NCI-H2227 (cell line): ENCODE results near the gene GULP1.

Experiments
- DNase-seq: peaks from one replicate; lab custom pipeline; 2025; ENCODE audit not compliant: unreplicated experiment; lab: John Stamatoyannopoulos, UW

GULP1 gene

DNA sequence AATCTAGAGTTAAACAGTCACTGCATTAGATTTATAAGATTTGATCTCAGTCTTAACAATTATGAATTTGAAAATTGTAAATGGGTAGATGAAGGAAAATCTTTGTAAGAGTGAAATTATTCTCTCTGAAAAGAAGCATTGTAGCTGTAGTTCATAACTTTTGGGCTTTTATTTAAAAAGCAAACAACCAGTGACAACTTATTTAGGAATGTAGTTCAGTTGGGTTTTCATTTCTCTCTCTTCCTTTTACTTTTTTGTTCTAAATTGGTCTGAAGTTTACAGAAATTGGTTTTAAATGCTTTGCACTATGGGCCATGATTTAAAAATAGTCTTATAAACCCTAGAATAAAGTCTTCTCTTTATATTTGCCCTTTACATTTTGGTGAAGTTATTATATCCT lies 296.6 kb downstream of the GULP1 start:
- DNase-seq, result no peak

- DNase-seq, result no peak
Observed at GRCh38 chr2:188596054-188596453, 304.4 kb downstream of the GULP1 start.

DNA sequence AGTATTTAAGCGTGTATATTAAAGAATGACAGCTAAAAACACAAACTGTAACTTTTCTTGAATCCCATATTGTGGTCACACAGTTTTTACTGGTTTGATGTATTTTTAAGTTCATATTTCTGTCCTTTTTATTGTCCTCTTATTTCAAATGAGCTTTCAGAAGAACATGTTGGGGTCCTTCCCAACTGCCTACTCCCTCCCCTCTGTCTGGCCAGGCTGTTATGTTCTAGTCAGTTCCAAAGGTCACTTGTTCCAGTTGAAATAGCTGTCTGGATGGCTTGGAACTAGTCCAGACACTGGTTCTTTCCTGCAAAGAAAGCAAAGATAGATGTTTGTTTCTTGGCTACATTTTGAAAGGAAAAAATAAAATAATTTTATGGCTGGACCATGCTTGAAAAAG lies 306.9 kb downstream of the GULP1 start:
- no peak for DNase-seq

DNA sequence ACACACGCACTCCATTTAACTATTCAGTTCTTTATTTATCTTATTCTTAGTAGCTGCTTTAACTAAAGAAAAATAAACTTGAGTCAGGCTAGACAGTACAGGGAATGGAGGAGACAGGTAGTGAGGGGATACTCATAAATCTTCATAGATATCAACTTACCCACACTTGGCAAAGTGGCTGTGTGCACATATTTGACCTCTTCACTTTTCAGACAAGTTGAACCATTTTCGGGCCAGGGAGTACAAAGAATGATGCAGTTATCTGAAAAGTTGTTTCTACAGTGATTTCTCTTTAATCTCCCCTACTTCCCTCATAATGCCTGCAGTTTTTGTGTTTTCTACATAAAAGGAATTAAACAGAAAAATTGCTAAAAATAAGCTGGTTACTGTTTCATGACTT lies 307.5 kb downstream of the GULP1 start:
- DNase-seq, result no peak

DNA sequence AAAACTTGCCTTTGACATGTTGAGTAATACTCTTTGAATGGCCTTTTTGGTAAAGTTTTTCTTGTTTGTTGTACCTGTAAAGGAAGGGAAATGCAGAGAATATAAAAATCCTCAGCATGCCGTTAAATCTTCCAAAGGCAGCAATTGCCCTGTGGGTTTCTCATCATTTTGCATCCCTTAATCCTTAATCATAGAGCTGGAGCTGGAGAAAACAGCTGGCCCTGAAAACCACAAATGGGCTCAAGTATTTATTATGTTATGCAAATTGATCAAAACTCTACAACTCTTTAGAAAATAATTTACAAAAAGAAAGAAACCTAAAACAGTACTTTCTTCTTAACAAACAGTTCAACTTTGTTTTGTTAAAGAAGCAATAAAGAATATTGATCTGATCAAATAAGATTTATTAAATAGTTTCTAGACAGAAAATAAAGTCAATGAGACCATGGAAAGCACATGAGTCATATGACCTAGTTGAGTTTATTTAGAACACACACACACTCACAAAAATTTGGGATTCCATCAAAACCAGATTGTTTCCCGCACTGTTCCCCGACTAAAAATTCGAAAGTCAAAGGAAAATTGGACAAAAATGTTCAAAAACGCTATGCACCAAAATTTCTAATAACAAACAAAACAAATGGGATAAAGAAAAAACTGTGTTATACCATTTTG lies 309.0 kb downstream of the GULP1 start:
- DNase-seq, result no peak

DNA sequence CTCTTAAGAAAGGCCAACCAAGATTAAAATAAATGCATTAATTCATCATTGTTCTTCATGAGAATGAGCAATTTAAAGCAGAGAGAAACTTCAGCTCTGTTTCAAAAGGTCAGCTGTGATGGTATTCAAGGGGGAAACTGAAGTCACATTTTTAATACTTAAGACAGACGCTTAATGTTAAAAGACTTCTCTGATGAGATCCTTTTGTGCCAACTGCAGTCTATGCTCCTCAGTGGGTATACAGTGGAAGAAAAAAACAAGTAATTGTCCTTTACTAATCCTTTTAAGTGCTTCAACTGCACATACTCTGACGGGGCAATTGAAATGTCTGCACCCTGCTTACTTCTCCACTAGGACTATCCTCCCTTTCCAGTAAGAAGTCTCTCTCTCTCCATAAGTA lies 309.7 kb downstream of the GULP1 start:
- DNase-seq, result no peak

DNA sequence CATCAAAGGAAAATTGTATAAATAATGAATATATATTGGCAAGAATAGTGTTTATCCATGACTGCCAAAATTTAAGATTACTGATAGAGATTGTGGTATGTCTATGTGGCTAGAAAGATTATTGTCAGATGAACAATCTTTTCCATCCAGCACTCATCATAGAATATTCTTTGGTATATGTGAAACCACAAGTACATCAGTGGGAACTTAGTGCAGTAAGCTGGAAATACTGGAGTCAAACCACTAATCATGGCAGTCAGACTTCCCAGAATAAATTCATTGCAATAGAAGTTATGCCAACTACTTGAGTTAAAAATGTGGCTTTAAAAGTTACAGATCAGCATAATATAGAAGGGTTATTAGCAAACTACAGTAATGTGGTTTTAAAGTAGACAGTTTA lies 310.3 kb downstream of the GULP1 start:
- DNase-seq, result no peak

GRCh38 chr2:188604579-188604978 lies 312.9 kb downstream of the GULP1 start:
- no peak for DNase-seq

DNA sequence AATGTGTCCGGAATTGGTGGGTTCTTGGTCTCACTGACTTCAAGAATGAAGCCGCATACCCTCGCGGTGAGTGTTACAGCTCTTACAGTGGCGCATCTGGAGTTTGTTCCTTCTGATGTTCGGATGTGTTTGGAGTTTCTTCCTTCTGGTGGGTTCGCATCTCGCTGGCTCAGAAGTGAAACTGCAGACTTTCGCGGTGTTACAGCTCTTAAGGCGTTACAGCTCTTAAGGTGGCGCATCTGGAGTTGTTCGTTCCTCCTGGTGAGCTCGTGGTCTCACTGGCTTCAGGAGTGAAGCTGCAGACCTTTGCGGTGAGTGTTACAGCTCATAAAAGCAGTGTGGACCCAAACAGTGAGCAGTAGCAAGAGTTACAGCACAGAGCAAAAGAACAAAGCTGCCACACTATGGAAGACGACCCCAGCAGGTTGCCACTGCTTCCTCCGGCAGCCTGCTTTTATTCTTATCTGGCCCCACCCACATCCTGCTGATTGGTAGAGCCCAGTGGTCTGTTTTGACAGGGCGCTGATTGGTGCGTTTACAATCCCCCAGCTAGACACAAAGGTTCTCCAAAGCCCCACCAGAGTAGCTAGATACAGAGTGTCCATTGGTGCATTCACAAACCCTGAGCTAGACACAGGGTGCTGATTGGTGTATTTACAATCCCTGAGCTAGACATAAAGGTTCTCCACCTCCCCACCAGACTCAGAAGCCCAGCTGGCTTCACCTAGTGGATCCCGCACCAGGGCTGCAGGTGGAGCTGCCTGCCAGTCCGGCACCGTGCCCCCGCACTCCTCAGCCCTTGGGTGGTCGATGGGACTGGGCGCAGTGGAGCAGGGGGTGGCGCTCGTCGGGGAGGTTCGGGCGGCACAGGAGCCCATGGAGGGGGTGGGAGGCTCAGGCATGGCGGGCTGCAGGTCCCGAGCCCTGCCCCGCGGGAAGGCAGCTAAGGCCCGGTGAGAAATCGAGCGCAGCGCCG lies 314.2 kb downstream of the GULP1 start:
- DNase-seq, result peak; percentile 7

DNA sequence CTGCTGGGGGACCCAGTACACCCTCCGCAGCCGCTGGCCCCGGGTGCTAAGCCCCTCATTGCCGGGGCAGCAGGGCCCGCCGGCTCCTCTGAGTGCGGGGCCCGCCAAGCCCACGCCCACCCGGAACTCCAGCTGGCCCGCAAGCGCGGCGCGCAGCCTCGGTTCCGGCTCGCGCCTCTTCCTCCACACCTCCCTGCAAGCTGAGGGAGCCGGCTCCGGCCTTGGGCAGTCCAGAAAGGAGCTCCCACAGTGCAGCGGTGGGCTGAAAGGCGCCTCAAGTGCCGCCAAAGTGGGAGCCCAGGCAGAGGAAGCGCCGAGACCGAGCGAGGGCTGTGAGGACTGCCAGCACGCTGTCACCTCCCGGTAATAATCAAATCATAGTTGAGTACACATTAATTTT lies 314.9 kb downstream of the GULP1 start:
- peak; percentile 75 for DNase-seq

- peak; percentile 57 for DNase-seq
Observed at GRCh38 chr2:188607501-188607900, 315.8 kb downstream of the GULP1 start.

DNA sequence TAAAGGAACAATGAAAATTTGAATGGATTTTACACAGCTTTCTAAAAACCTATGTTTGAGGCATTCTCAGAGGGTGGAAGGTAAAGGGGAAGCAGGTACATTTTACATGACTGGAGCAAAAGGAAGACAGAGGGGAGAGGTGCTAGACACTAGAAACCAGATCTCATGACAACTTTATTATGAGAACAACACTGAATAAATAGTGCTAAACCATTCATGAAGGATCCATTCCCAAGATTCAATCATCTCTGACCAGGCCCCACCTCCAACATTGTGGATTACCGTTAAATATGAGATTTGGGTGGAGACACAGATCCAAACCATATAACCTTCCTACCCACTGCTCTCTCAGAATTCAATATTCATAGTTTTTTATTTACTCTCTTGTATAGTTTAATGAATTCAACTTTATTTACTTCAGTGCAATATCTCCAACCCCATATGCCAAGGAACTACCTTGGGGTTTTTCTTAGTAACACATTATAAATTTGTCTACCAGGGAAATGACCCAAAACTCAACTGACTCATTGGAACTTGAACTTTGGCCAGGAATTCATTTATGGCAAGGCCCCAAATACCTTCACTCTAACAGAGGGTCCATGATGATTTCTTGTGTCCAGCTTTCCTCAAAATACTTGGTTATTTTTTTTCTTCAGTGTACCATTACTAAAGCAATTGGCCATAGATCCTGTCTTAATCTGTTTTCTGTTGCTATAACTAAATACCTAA lies 317.8 kb downstream of the GULP1 start:
- DNase-seq, result no peak

DNA sequence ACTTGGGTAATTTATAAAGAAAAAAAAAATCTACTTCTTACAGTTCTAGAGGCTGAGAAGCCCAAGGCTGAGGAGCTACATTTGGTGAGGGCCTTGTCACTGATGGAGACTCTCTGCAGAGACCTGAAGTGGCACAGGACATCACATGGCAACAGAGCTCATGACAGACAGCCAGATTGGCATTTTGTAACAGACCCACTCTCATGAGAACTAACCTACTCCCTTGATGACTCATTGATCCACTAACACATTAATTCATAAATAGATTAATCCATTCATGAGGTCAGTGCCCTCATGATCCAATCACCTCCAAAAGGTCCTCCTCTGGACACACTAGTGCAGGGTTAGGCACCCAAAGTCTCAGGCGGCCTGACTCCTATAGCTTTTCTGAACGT lies 318.4 kb downstream of the GULP1 start:
- no peak for DNase-seq

GRCh38 chr2:188610827-188611226 lies 319.2 kb downstream of the GULP1 start:
- DNase-seq, result no peak

GRCh38 chr2:188619146-188619545 lies 327.5 kb downstream of the GULP1 start:
- no peak for DNase-seq

DNA sequence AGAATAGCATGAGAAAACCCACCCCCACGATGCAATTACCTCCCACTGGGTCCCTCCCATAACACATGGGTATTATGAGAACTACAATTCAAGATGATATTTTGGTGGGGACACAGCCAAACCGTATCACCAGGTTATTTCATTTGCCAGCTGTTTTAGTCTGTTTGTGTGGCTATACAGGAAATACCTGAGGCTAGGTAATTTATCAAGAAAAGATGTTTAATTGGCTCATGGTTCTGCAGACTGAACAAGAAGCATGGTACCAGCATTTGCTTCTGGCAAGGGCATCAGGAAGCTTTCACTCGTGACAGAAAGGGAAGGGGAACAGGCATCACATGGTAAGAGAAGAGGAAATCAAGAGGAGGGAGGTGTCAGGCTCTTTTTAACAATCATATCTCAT lies 329.2 kb downstream of the GULP1 start:
- DNase-seq, result no peak

DNA sequence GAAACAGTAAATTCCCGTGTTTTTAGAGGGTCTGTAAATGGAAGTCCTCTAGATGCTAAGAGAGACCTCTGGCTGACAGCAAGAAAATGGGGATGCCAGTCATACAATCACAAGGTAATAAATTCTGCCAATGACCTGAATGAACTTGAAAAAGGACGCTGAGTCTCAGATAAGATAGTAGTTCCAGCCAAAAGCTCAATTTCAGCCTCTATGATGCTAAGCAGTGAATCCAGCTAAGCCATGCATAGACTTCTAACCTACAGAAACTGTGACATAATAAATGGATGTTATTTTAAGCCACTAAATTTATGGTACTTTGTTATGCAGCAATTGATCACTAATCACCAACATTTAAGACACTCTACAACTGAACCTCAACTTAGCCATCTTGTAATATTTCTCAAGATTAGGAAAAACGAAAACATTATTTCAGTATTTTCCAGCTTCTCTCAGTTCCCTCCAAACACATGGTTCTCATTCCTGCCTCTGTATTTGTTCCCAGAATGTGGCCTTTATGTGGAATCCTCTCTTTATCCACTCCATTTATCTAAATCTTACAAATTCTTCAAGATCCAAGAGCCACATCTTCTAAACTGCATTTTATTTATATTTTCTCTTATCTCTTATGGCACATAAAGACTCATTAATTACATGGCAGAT lies 331.1 kb downstream of the GULP1 start:
- DNase-seq, result no peak

GRCh38 chr2:188623995-188624643 lies 332.4 kb downstream of the GULP1 start:
- no peak for DNase-seq

DNA sequence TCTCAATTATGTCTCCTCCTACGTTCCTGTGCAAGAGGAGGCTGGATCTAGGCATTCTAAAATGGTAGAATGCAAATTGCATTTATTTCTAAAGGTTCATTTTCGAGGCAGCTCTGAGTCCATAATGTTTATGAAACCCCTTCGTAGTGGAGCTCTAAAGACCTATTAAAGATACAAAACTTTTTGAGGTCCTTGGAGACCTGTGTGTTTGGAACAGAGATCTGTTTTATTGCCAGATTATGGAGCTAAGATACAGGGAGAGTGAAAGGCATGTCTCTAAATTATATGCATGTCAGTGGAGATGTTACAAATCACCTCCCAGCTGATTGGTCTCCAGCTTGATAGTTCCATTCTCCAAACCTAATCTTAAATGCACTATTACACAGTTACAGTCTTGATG lies 335.8 kb downstream of the GULP1 start:
- DNase-seq, result no peak

GRCh38 chr2:188628989-188629752 lies 337.5 kb downstream of the GULP1 start:
- no peak for DNase-seq
